Measurements from ENCODE around the gene SLC16A9. TPM values are rescaled to one million over a fixed set of nuclear protein-coding genes. Genes with fewer than 3 reads are reported as not detected.

SLC16A9 gene
- polyA plus RNA-seq, 1 experiment, result 0.05 TPM

DNA sequence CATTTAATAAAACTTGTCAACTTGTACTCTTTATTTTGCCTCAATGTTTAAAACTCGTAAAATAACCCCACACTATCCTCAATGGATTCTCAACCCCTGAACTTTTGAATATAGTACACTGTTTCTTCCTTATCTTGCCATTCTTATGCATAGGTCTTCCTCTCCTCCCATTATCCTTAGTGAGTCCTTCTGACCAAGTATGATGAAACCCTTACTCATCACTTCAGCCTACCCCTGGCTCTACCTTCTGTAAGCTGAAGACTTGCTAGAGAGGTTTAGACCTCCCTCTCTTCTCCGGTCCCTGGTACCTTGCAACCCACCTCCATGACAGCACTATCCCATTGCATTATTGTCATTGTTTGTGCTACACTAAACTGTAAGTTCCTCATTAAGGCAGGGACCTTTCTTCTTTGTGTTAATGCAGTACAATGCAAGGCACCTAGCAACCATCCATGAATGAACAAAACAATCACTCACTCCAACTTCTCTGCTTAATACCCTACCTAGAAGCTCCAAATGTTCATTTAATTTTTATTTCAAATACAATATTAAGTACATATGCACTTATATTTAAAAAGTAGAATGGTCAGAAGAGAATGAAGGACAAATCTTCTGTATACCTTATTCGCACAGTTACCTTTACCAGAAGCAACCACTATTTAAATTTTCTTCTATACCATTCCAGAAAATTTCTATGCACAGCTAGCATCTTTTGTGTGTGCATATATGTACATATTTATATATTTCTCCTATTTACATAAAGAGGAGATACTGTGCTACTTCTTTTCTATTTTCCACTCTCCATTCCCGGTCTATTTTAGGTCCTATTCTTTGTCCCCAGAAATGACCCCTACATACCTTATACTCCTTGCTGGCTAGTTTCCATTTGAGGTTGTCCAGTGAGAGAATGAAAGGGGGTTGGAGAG is 77.5 kb downstream of the SLC16A9 start:
- no peak for DNase-seq (ENCODE audit: low read depth)
- TF ChIP-seq, protein P1, sequence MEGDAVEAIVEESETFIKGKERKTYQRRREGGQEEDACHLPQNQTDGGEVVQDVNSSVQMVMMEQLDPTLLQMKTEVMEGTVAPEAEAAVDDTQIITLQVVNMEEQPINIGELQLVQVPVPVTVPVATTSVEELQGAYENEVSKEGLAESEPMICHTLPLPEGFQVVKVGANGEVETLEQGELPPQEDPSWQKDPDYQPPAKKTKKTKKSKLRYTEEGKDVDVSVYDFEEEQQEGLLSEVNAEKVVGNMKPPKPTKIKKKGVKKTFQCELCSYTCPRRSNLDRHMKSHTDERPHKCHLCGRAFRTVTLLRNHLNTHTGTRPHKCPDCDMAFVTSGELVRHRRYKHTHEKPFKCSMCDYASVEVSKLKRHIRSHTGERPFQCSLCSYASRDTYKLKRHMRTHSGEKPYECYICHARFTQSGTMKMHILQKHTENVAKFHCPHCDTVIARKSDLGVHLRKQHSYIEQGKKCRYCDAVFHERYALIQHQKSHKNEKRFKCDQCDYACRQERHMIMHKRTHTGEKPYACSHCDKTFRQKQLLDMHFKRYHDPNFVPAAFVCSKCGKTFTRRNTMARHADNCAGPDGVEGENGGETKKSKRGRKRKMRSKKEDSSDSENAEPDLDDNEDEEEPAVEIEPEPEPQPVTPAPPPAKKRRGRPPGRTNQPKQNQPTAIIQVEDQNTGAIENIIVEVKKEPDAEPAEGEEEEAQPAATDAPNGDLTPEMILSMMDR (IDR thresholded peaks at IDR 0.05; ENCODE audit: insufficient read depth, low read depth, low read length), result no peak
- POLR2A ChIA-PET, result no interaction called here
- CTCF ChIA-PET, result interaction anchor here (0.8 to 3.1 kb wide), 3 partner anchors 8 to 576 kb away, joined by 3 to 15 read pairs (median 3); no protein-coding TSS in a partner anchor
- Histone ChIP-seq H3K27me3 (ENCODE audit: control insufficient read depth, insufficient read depth, low read length) (no peaks in the 10 kb centered on the region), H3K4me3 (ENCODE audit: low read depth, low read length) (no peak overlapping the region), H3K36me3 (ENCODE audit: control insufficient read depth, insufficient read depth, low read length) (no peaks in the 10 kb centered on the region)

DNA sequence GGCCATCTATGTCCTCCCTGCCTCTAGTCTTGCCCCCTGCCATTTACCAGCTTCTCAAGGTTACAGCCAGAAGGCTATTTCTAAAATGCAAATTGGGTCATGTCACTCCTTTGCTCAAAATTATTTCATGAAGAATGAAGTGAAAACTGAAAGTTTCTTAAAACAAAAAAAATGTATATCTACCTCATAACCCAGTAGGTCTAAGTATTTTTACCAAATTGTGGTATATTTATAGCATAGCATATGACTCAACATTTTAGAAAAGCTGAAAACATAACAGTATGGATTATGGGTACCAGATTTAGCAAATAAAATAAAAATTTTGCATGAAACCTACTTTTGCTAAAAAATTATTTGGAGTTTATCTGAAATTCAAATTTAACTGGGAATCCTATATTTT is 78.4 kb downstream of the SLC16A9 start:
- TF ChIP-seq, protein P1 (IDR thresholded peaks at IDR 0.05; ENCODE audit: insufficient read depth, low read depth, low read length), result no peak
- CTCF ChIA-PET, result interaction anchor here (1.2 to 3.1 kb wide), 2 partner anchors 9 to 577 kb away, joined by 3 to 15 read pairs; no protein-coding TSS in a partner anchor

DNA sequence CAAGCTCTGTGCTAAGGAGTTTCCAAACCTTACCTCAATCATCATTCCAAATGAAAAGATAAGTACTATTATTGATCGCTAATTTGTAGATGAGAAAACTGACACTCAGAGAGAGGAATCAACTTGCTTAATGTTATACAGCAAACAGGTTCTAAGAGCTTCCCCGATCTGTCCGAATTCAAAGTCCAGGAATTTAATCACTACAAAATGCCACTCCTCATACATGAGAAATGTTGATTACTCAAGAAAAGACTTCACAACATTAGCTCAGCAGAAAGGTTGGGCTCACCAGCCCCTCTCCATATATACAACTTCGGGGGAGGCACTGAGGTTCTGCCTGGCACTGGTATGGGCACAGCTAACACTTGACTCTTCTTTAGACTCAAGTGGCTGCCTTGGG is 80.7 kb downstream of the SLC16A9 start:
- TF ChIP-seq, protein P1 (IDR thresholded peaks at IDR 0.05; ENCODE audit: insufficient read depth, low read depth, low read length), result no peak
- DNase-seq (ENCODE audit: low read depth), result no peak
- H3K36me3 ChIP-seq (ENCODE audit: control insufficient read depth, insufficient read depth, low read length), result no peaks in the 10 kb centered on the region
- CTCF ChIA-PET, result interaction anchor here (0.8 to 1.4 kb wide), 3 partner anchors 202 to 420 kb away, joined by 3 to 9 read pairs (median 3); no protein-coding TSS in a partner anchor
- POLR2A ChIA-PET, result no interaction called here
- H3K27me3 ChIP-seq (ENCODE audit: control insufficient read depth, insufficient read depth, low read length), result no peaks in the 10 kb centered on the region
- H3K4me3 ChIP-seq (ENCODE audit: low read depth, low read length), result no peak overlapping the region

More for the DNA sequence above, 78.4 kb downstream of the SLC16A9 start:
- Histone ChIP-seq H3K36me3 (ENCODE audit: control insufficient read depth, insufficient read depth, low read length) (no peaks in the 10 kb centered on the region), H3K27me3 (ENCODE audit: control insufficient read depth, insufficient read depth, low read length) (no peaks in the 10 kb centered on the region), H3K4me3 (ENCODE audit: low read depth, low read length) (no peak overlapping the region)
- DNase-seq (ENCODE audit: low read depth), result no peak
- POLR2A ChIA-PET, result no interaction called here

DNA sequence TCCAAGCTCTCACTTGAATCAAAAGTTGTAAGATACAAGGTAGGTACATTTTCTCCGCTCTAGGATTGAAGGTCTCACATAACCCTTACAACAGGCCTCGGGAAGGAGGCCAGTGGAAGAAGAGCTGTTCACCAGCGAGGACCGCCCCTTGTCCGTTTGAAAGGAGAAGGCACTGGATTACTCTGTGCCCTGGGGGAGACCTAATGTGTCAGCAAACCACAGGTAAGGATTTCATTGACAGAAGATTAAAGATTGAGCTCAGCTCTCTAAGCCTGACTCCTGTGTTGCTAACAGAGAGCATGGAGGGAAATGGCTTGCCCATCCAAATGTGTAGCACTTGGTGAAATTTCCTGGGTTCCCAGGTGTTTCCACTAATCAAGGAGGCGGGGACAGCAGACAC is 81.2 kb downstream of the SLC16A9 start:
- Histone ChIP-seq H3K36me3 (ENCODE audit: control insufficient read depth, insufficient read depth, low read length) (no peaks in the 10 kb centered on the region), H3K27me3 (ENCODE audit: control insufficient read depth, insufficient read depth, low read length) (no peaks in the 10 kb centered on the region), H3K4me3 (ENCODE audit: low read depth, low read length) (no peak overlapping the region)
- POLR2A ChIA-PET, result no interaction called here
- DNase-seq (ENCODE audit: low read depth), result no peak
- TF ChIP-seq, protein P1 (IDR thresholded peaks at IDR 0.05; ENCODE audit: insufficient read depth, low read depth, low read length), result no peak
- CTCF ChIA-PET, result interaction anchor here (0.8 to 1.5 kb wide), 4 partner anchors 10 to 420 kb away, joined by 3 to 9 read pairs (median 4); no protein-coding TSS in a partner anchor

DNA sequence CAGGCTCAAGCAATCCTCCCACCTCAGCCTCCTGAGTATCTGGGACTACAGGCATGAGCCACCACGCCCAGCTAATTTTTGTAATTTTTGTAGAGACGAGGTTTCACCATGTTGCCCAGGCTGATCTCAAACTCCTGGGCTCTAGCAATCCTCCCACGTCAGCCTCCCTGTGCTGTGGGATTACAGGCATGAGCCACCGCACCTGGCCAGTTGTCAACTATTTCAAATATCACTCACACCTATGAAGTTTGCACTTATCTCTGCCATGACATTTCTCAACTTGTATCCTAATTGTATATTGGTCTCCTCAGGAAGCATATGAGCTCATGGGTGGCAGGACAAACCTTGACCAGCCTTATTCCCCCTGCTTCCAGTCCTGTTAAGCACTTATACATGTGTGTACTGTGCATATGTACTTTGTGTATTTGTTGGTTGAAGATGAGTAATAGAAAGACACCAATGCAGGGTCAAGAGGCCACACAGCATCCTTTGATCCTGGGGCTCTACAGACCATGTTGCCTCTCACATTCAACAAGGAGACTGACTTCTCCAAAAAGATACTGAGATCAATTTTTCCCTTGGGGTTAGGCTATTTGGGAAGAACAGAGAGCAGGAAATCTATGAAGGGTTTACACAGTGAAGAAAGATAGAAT is 82.2 kb downstream of the SLC16A9 start:
- Histone ChIP-seq H3K36me3 (ENCODE audit: control insufficient read depth, insufficient read depth, low read length) (no peaks in the 10 kb centered on the region), H3K27me3 (ENCODE audit: control insufficient read depth, insufficient read depth, low read length) (no peaks in the 10 kb centered on the region), H3K4me3 (ENCODE audit: low read depth, low read length) (no peak overlapping the region)
- no peak for DNase-seq (ENCODE audit: low read depth)
- ChIA-PET CTCF (interaction anchor here (1.5 kb wide), 1 partner anchor 11 kb away, joined by 4 read pairs; no protein-coding TSS in a partner anchor), POLR2A (no interaction called here)
- TF ChIP-seq, protein P1 (IDR thresholded peaks at IDR 0.05; ENCODE audit: insufficient read depth, low read depth, low read length), result no peak
